Cardiac muscle cell (in vitro differentiated cells and primary cell): ENCODE results near the gene RNF220. TPM values are rescaled to one million over a fixed set of nuclear protein-coding genes. Genes with fewer than 3 reads are reported as not detected.
A peak's percentile ranks its signal among the peaks of the same experiment; 100 is the strongest.
"Not testable (repeated sequence)": the region's sequence is repeated elsewhere in the genome, so short reads cannot be mapped to it uniquely, and the experiment has no call there.

Experiments used
- DNase-seq, 2 donors: peaks; one replicate each; pipeline versions ENCODE4 v3.0.0 to v3.0.0-alpha.2; 2010 to 2017; ENCODE audit warnings: low read depth in 1 of 2, low spot score in 1 of 2
- H3K27ac ChIP-seq: fragments of 200-600 bp; sonication (generic); 2 replicates; pipeline ENCODE4 v1.5.1; 2016
- H3K27me3 ChIP-seq: fragments of 200-600 bp; sonication (generic); 2 replicates; pipeline ENCODE4 v1.6.0; 2016; ENCODE audit warnings: control low read depth
- H3K36me3 ChIP-seq: fragments of 200-600 bp; sonication (generic); 2 replicates; pipeline ENCODE4 v1.5.1; 2016; ENCODE audit warnings: control low read depth
- H3K4me1 ChIP-seq: fragments of 200-600 bp; sonication (generic); 2 replicates; pipeline ENCODE4 v1.8.1; 2017; ENCODE audit warnings: low read depth, mild to moderate bottlenecking, mixed run types
- H3K4me3 ChIP-seq: fragments of 200-600 bp; sonication (generic); 2 replicates; pipeline ENCODE4 v1.5.1; 2016; ENCODE audit warnings: mild to moderate bottlenecking
- H3K9me3 ChIP-seq: fragments of 200-600 bp; sonication (generic); 2 replicates; pipeline ENCODE4 v1.5.1; 2017; ENCODE audit warnings: low read depth, mild to moderate bottlenecking, control low read depth
- polyA plus RNA-seq: library from polyadenylated mRNA; unstranded; fragments of >200 nt; fragmentation: Nextera tagmentation; extraction: Ambion mirVana; gene quantifications from 2 replicates; pipeline ENCODE4 v1.2.1, GENCODE V29; 2016
- total RNA-seq: library from RNA; depleted of rRNA; stranded (reverse); fragments of >200 nt; gene quantifications from 2 replicates; pipeline ENCODE4 v1.2.3, GENCODE V29; 2016
- TF ChIP-seq, protein P1 (sequence below): IDR thresholded peaks from 2 replicates; pipeline ENCODE4 v1.5.1; 2012; ENCODE audit warnings: low read depth, mild to moderate bottlenecking, low read length

The RNF220 gene
- total and polyA plus RNA-seq, 2 experiments from 2014 or later = 57.6 to 142 TPM

GRCh38 chr1:44663417-44663816 is 258.4 kb downstream of the RNF220 start:
- peaks cover 5% of the 10 kb centered on the region for H3K4me1 ChIP-seq
- H3K27ac ChIP-seq = no peak overlapping the region
- TF ChIP-seq, protein P1, sequence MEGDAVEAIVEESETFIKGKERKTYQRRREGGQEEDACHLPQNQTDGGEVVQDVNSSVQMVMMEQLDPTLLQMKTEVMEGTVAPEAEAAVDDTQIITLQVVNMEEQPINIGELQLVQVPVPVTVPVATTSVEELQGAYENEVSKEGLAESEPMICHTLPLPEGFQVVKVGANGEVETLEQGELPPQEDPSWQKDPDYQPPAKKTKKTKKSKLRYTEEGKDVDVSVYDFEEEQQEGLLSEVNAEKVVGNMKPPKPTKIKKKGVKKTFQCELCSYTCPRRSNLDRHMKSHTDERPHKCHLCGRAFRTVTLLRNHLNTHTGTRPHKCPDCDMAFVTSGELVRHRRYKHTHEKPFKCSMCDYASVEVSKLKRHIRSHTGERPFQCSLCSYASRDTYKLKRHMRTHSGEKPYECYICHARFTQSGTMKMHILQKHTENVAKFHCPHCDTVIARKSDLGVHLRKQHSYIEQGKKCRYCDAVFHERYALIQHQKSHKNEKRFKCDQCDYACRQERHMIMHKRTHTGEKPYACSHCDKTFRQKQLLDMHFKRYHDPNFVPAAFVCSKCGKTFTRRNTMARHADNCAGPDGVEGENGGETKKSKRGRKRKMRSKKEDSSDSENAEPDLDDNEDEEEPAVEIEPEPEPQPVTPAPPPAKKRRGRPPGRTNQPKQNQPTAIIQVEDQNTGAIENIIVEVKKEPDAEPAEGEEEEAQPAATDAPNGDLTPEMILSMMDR = no peak
- no peaks in the 10 kb centered on the region for H3K9me3 ChIP-seq
- no peak overlapping the region for H3K4me3 ChIP-seq
- DNase-seq = no peak
- no peaks in the 10 kb centered on the region for H3K27me3 ChIP-seq
- H3K36me3 ChIP-seq = no peaks in the 10 kb centered on the region

- no peaks in the 10 kb centered on the region for H3K9me3 ChIP-seq
- H3K4me3 ChIP-seq = no peak overlapping the region
- no peak overlapping the region for H3K27ac ChIP-seq
- H3K27me3 ChIP-seq = no peaks in the 10 kb centered on the region
- H3K4me1 ChIP-seq = peaks cover 5% of the 10 kb centered on the region
- no peaks in the 10 kb centered on the region for H3K36me3 ChIP-seq
- no peak for DNase-seq
- TF ChIP-seq, protein P1 = no peak
Observed at GRCh38 chr1:44664730-44665370, 259.8 kb downstream of the RNF220 start.

DNA sequence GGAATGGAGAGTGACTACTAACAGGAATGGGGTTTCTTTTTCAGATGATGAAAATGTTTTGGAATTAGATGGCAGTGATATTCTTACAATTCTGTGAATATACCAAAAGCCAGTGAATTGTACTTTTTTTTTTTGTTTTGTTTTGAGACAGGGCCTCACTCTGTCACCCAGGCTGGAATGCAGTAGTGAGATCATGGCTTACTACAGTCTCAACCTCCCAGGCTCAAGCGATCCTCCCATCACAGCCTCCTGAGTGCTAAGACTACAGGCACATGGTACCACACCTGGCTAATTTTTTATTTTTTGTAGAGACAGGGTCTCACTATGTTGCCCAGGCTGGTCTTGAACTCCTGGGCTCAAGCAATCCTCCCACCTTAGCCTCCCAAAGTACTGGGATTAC is 261.7 kb downstream of the RNF220 start:
- not testable (repeated sequence) for H3K4me3 ChIP-seq, H3K36me3 ChIP-seq, H3K4me1 ChIP-seq, H3K27ac ChIP-seq, H3K27me3 ChIP-seq, H3K9me3 ChIP-seq, DNase-seq

GRCh38 chr1:44670751-44671640 is 265.9 kb downstream of the RNF220 start:
- no peaks in the 10 kb centered on the region for H3K36me3 ChIP-seq
- no peak overlapping the region for H3K4me3 ChIP-seq
- peaks cover 2% of the 10 kb centered on the region for H3K4me1 ChIP-seq
- no peak for DNase-seq
- TF ChIP-seq, protein P1 = no peak
- H3K9me3 ChIP-seq = no peaks in the 10 kb centered on the region
- H3K27ac ChIP-seq = no peak overlapping the region
- H3K27me3 ChIP-seq = no peaks in the 10 kb centered on the region

DNA sequence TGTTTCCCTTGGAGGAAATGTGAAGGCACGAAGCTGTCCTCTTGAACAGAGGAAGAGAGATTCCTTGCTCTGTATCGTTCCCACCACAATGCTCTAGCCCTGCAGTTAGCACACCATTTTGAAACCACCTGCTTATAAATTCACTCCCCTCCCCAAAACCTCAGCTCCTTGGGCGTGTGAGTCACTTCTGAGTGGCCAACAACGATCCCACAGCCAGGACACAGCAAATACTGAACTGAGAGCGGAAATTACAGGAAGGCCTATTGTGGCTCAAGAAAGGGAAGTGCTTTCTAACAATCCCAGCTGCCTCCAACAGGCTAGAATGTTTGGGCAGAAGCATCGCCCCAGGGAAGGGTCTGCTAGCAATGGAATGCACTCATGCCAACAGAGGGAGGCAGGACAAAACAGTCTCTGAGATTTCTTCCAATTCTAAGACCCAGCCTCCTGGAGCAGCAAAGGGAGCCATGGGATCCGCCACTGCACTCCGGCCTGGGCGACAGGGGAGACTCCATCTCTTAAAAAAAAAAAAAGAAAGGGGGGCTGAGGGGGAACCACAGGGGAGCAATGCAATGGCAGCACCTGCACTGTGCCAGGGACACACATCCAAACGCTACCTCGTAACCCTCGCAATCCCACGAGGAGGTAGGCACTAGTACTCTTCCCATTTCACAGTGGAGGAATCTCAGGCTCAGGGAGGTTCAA is 267.4 kb downstream of the RNF220 start:
- TF ChIP-seq, protein P1 = no peak
- Histone ChIP-seq H3K4me3 (no peak overlapping the region), H3K27ac (no peak overlapping the region)

More for the DNA sequence above, 267.4 kb downstream of the RNF220 start:
- Histone ChIP-seq H3K9me3 (no peaks in the 10 kb centered on the region), H3K36me3 (no peaks in the 10 kb centered on the region), H3K27me3 (no peaks in the 10 kb centered on the region), H3K4me1 (peaks cover 15% of the 10 kb centered on the region)
- DNase-seq = peak in 1 of 2 donors; percentile 27
